GM21717 (cell line): ENCODE data around the gene CASP8AP2.
"Not testable (repeated sequence)": the region's sequence is repeated elsewhere in the genome, so short reads cannot be mapped to it uniquely, and the experiment has no call there.

Experiments used
- ATAC-seq: cut with Tn5 transposase; IDR thresholded peaks from one replicate; pipeline ENCODE4 v1.9.1; 2021; ENCODE audit warnings: mild to moderate bottlenecking, moderate library complexity; ENCODE audit not compliant: unreplicated experiment

Gene CASP8AP2

DNA sequence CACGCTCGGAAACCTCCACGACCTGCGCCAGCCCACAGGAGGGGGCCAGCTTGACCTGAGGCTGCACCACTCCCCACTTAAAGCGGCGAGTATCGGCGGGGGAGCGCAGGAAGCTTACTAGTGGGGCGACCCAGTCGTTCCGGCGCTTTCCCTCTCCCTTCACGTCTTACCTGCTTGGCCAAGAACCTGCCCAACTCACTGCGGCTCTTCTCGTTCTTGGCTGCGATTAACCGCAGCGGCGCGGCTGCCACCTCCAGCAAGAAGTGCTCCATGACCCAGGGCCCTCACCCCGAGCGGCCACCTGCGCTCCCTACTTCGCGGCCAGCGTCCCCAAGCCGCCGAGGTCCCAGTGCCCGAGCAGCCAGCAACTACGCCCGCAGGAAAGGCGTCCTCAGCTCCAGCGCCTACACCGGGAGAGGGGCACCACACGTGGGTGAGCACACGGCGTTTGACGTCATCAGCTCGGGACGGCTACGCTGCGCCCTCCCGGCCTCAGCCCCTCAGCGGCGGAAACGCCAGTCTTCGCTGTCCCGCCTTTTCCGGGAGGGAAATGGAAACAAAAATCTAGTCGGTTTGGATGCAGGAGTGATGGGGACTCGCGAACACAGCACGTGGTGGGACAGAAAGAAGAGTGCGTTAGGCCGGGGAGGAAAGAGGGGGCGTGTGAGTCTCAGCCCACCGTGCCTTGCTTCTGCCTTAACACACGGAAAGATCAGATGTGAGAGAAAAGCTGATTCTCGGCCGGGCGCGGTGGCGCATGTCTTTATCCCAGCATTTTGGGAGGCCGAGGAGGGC, 10.1 kb upstream of the CASP8AP2 start, which contains the start of gene MDN1:
Gene MDN1, minus strand, starts transcription at position 459 of the 795 bp plus-strand sequence. Its CDS starts 187 bp downstream, at position 272.
- peak; percentile 94 for ATAC-seq

DNA sequence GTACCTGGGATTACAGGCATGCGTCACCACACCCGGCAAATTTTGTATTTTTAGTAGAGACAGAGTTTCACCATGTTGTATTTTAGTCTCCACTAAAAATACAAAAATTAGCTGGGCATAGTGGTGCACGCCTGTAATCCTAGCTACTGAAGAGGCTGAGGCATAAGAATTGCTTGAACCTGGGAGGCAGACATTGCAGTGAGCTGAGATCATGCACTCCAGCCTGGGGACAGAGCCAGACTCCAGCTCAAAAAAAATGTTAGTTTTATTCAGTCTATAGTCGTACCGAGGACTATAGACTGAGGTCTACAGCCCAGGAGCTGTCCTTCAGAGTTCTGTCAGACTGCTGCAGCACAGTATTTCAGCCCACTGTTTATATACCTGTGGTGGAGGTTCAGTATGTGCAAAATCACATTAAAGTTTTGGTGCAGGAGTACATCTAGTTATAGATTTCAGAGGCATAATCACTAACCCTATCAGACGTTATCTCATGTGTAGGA, 3.6 kb upstream of the CASP8AP2 start:
- ATAC-seq: no peak

DNA sequence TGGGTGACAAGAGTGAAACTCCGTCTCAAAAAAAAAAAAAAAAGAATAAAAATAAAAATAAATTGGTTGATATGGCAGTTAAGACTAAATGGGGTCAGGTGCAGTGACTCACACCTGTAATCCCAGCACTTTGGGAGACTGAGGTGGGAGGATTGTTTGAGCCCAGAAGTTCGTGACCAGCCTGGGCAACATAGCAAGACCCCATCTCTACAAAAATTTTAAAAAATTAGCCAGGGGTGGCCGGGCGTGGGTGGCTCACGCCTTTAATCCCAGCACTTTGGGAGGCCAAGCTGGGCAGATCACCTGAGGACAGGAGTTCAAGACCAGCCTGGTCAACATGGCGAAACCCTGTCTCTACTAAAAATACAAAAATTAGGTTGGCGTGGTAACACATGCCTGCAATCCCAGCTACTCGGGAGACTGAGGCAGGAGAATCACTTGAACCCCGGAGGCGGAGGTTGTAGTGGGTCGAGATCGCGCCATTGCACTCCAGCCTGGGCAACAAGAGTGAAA, 1.1 kb upstream of the CASP8AP2 start:
- not testable (repeated sequence) for ATAC-seq

DNA sequence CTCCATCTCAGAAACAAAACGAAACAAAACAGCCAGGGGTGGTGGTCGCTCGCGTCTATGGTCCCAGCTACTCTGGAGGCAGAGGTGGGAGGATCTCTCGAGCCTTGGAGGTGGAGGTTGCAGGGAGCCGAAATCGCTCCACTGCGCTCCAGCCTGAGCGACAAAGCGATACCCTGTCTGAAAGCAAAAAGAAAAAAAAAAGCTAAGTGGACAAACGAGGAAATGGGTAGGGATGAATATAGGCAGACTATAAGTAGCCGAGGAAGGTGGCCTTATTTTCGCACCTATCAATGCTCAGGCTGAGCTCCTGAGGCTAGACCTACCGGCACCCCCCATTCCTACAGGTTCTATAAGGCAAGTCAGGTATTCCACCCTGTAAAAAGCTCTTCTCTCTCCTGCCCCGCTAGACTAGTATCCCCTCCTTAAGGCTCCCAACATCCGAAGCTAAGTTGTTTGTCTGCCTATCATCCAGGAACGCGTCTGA, 650 bp upstream of the CASP8AP2 start:
- ATAC-seq: peak; percentile 33

DNA sequence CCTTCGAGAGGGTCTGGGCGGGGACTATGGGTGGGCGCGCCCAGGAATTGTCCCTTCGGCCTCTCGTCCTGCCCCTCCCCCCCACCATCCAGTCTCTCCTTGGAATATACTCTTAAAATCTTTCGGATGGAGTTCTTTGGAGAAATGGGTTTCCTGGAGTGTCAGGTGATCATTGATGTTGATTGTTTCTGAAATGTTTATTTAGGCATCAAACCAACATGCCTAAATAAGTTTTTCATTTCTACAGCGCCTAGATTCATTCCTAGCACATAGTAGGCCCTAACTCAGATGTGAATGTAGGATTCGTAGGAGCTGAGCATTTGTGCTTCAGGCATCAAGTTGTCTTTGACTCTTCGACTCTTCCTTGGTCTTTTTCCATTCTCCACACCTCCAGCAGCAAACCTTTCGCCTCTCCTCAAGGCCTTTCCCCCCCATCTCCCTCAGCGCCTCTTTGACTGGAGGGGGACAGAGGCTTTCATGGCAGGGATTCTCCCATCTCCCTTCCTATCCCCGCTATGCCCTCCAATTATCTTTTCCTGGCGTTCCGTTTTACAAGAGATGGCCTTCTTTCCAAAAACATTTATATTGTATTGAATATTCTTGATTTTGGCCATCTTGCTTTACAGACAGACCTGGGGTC, 610 bp downstream of the CASP8AP2 start:
- ATAC-seq: no peak

DNA sequence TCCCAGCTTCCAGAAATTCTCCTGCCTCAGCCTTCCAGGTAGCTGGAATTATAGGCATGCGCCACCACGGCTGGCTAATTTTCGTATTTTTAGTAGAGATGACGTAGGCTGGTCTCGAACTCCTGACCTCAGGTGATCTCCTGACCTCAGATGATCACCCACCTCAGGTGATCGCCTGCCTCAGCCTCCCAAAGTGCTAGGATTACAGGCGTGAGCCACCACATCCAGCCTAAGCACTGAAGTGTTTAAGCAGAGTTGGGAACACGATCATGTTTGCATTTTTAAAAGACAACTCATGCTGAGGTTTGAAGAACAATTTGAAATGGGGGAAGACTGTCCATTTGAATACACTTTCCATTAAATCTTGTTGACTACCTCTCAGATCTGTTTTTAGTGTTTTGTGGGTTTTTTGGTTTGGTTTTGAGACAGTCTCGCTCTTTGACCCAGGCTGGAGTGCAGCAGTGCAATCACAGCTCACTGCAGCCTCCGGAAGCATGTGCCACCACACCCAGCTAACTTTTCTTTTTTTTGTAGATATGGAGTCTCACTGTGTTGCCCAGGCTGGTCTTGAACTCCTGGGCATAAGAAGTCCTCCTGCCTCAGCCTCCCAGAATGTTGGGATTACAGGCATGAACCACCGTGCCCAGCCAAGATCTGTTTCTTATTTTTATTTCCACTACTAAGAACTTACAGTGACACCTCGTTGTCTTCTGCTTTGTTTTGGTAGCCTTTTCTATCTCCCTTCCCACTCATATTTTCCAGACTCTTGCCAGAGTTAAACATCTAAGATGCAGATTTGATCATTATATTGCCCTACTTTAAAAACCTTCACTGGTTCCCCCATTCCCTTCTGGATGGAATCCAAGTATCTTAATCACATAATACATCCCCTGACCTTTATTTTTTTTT, 5.5 kb downstream of the CASP8AP2 start:
- peak; percentile 92 for ATAC-seq

DNA sequence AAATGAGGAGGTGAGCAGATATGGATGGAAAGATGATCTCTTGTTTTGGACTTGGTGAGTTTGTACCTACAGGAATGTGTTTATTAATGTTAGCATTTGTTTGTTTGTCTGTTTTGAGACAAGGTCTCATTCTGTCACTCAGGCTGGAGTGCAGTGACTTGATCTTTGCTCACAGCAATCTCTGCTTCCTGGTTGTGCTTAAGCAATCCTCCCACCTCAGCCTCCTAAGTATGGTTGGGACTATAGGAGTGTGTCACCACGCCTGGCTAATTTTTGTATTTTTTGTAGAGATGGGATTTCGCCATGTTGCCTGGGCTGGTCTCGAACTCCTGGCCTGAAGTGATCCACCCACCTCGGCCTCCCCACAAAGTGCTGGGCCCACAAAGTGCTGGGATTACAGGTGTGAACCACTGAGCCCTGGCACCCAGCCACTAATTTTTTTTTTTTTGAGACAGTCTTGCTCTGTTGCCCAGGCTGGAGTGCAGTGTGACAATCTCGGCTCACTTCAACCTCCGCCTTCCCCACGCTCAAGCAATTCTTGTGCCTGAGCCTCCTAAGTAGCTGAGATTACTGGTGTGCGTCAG, 7.1 kb downstream of the CASP8AP2 start:
- no peak for ATAC-seq

DNA sequence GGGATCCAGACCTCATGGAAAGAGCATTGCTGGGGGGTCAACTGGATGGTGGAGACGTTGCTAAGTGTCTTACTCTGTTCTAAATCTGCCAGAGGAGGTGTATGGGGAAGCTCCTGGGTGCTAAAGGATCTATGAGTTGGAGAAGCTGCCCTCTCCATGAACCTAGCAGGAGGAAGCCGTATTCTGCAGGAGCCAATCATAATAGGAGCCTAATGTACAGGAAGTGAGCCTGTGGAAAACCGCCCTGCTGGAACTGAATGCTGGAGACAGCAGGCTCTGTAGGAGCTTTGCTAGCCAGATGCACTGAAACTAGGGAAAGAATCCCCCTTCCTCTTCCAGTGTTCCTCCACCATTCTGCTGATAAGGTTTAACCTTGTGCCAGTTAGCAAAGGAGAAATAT, 10.9 kb downstream of the CASP8AP2 start:
- no peak for ATAC-seq

DNA sequence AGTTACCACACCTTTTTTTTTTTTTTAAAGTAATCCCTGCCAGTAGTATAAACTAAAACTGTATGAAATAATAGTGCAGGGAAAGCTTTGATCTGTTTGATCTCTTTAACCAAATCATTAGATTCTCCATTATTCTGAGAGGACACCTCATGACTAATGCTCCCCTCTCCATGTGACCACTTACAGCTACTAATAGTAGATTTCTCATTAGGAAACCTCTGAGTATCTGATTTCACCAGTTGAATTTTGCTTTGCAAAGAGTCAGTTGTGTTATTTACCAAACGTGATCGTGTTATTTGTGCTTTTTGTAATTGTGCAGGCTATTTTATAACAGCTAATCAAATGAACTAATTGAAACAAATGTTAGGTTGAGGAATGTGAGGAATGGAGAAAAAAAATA, 12.5 kb downstream of the CASP8AP2 start:
- ATAC-seq: no peak

DNA sequence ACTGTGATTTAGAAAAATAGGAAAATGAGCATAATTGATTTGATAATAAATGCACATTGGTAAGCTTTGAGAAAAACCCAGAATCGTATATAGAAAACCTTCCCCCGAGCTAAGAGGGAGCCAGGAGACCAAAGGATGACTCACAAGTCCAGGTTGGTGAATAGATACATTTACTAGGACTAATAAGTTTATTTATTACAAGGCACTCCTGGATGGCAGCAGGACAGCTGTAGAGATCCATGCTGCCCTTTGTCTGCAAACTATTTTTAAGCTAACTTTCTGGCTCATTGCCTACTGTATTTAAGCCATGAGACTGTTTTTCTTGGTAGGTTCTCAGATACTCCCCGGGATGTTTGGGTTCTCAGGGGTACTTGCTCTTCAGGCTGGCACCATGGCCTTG, 13.4 kb downstream of the CASP8AP2 start:
- ATAC-seq: no peak

DNA sequence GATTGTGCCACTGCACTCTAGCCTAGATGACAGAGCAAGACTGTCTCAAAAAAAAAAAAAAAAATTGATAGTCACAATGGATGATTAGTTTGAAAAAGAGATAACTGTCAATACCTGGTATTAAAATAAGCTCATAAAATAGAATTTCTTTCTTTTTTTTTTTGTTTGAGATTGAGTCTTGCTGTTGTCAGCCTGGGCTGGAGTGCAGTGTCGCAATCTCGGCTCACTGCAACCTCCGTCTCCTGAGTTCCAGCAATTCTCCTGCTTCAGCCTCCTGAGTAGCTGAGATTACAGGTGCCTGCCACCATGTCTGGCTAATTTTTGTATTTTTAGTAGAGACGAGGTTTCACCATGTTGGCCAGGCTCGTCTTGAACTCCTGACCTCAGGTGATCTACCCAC, 17.8 kb downstream of the CASP8AP2 start:
- not testable (repeated sequence) for ATAC-seq

DNA sequence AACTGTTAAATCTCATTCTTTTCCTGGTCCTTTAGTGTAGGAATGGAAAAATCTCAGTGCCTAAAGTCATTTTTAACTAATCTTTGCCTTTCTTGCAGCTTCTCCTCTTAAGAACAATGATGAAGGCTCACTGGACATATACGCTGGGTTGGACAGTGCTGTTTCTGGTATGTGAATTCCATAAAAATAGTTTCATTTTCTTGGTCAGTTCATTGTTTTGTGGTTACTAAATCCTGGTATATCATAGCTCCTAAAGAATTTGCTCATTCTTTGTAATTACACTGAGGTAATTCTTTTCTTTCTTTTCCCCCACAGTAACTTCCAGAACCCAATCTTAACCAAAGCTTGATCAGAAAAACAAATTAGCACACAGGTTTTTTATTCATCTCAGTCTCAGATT, 23.4 kb downstream of the CASP8AP2 start:
- no peak for ATAC-seq

DNA sequence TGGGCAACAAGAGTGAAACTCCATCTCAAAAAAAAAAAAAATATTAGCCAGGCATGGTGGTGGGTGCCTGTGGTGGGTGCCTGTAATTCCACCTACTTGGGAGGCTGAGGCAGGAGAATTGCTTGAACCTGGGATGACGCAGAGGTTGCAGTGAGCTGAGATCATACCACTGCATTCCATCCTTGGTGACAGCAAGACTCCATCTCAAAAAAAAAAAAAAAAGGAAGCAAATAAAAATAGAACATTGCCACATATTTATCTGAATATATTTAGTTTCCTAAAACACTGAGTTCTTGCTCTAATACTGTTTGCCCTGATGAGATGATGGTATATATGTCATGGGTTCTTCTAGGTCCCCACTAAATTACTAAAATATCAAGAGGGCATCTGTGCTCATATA, 28.4 kb downstream of the CASP8AP2 start:
- ATAC-seq: no peak

DNA sequence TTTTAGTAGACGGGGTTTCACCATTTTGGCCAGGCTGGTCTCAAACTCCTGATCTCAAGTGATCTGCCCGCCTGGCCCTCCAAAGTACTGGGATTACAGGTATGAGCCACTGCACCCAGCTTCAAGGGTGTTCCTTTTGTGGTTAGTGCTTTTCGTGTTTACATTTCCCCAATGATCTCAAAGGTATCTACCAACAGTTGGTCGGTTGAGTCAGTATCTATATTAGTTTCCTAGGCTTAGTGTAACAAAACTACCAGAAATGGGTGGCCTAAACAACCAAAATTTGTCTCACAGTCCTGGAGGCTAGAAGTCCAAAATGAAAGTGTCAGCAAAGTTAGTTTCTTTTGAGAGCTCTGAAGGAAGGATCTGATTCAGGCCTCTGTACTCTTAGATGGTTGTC, 30.1 kb downstream of the CASP8AP2 start:
- peak; percentile 68 for ATAC-seq

DNA sequence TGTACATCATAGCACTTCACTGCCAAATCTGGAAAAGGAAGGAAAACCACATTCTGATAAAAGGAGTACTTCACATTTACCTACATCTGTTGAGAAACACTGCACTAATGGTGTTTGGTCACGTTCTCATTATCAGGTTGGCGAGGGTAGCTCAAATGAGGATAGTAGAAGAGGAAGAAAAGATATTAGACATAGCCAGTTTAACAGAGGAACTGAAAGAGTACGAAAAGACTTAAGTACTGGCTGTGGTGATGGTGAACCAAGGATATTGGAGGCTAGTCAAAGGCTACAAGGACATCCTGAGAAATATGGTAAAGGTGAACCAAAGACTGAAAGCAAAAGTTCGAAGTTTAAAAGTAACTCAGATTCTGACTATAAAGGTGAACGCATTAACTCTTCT, 32.6 kb downstream of the CASP8AP2 start:
- ATAC-seq: peak; percentile 79

DNA sequence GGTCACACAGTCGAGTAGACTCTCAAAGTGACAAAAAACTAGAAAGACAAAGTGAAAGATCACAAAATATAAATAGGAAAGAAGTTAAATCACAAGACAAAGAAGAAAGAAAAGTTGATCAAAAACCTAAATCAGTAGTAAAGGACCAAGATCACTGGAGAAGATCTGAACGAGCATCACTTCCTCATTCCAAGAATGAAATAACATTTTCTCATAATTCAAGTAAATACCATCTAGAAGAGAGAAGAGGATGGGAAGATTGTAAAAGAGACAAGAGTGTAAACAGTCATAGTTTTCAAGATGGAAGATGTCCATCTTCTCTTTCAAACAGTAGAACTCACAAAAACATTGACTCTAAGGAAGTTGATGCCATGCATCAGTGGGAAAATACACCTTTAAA, 33.0 kb downstream of the CASP8AP2 start:
- ATAC-seq: peak; percentile 11

DNA sequence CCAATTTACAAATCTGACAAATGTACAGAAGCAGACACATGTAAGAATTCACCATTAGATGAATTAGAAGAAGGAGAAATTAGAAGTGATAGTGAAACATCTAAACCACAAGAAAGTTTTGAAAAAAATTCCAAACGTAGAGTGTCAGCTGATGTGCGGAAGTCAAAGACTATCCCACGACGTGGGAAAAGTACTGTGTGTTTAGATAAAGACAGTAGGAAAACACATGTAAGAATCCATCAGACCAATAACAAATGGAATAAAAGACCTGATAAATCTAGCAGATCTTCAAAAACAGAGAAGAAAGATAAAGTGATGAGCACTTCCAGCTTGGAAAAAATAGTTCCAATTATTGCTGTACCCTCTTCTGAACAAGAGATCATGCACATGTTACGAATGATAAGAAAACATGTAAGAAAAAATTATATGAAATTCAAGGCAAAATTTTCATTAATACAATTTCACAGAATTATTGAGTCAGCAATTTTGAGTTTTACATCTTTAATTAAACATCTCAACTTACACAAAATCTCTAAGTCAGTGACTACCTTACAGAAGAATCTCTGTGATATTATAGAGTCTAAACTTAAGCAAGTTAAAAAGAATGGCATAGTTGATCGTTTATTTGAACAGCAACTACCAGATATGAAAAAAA, 36.5 kb downstream of the CASP8AP2 start:
- no peak for ATAC-seq

DNA sequence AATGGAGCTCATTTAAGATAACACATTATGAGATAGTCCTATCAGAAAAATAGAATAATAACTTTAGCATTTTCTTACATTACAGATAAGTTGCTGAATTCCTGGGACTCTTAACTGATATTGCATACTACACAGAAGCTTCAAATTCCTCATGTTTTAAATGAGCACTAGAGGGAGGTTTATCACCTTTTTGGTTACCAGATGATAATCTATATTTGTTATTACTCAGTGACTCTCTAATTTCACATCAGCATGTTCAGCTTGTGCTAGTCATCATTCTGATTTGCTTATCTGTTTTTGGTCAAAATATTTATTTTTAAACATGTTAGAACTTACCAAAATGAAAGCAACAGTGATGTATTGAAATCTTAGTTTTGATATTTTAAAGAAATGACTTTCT, 44.0 kb downstream of the CASP8AP2 start:
- ATAC-seq: no peak

DNA sequence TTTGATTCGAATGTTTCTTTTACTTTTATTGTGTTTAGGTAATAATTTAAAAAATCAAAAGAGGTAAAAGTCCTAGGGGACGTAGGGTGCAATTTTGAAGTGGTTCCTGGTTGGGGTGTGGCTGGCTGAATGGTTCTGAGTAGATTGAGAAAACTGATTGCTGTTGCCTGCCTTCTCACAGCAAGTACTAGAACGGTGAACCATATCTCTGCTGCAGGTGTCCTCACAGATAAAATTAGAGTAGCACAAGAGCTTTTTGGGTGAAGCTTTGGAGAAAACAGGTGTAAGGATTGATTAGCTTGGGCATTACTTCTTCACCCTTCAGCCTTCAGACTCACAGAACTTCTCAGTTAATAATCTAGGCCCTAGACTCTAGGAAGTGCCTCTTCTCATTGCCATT, 44.8 kb downstream of the CASP8AP2 start:
- ATAC-seq: no peak
